ENCODE results near the gene SIGLEC11. TPM values are rescaled to one million over a fixed set of nuclear protein-coding genes. Genes with fewer than 3 reads are reported as not detected.

Gene SIGLEC11
- total and polyA plus RNA-seq, 4 donors, result 0.49 to 8.9 (median 3.3) TPM

Other genes starting within 250 kb of the SIGLEC11 start
- under 1 TPM; 0.08 to 0.61 TPM for gene TSKS, start 197.9 kb downstream of the SIGLEC11 start, total RNA-seq
- gene TSKS, start 197.9 kb downstream of the SIGLEC11 start, polyA plus RNA-seq, result under 1 TPM in 1 of 2 donors, not detected in 1; 0.07 TPM
- 100 to 1,000 TPM in 1 of 2 donors, 10 to 100 TPM in 1; 58.0 to 123 TPM for gene AP2A1, start 194.2 kb downstream of the SIGLEC11 start, total RNA-seq
- gene AP2A1, start 194.2 kb downstream of the SIGLEC11 start, polyA plus RNA-seq, result 10 to 100 TPM; 20.1 to 57.0 TPM
- gene FUZ, start 147.9 kb downstream of the SIGLEC11 start, total RNA-seq, result 10 to 100 TPM in 1 of 2 donors, 1 to 10 TPM in 1; 3.8 to 12.5 TPM
- 1 to 10 TPM; 6.4 to 7.6 TPM for gene FUZ, start 147.9 kb downstream of the SIGLEC11 start, polyA plus RNA-seq
- 10 to 100 TPM in 1 of 2 donors, 1 to 10 TPM in 1; 7.6 to 24.1 TPM for gene MED25, start 142.9 kb downstream of the SIGLEC11 start, total RNA-seq
- 10 to 100 TPM in 1 of 2 donors, 1 to 10 TPM in 1; 4.7 to 11.5 TPM for gene MED25, start 142.9 kb downstream of the SIGLEC11 start, polyA plus RNA-seq
- gene PTOV1, start 110.0 kb downstream of the SIGLEC11 start, total RNA-seq, result 10 to 100 TPM; 38.0 to 40.7 TPM
- 10 to 100 TPM; 41.9 to 52.3 TPM for gene PTOV1, start 110.0 kb downstream of the SIGLEC11 start, polyA plus RNA-seq
- 10 to 100 TPM; 17.3 to 30.9 TPM for gene PNKP, start 93.6 kb downstream of the SIGLEC11 start, total RNA-seq
- 10 to 100 TPM; 18.5 to 21.1 TPM for gene PNKP, start 93.6 kb downstream of the SIGLEC11 start, polyA plus RNA-seq
- gene AKT1S1, start 83.8 kb downstream of the SIGLEC11 start, total RNA-seq, result 10 to 100 TPM in 1 of 2 donors, 1 to 10 TPM in 1; 6.8 to 10.3 TPM
- 10 to 100 TPM; 15.4 to 43.9 TPM for gene AKT1S1, start 83.8 kb downstream of the SIGLEC11 start, polyA plus RNA-seq
- gene TBC1D17, start 83.5 kb downstream of the SIGLEC11 start, total RNA-seq, result 10 to 100 TPM; 11.3 to 14.9 TPM
- 10 to 100 TPM; 19.5 to 27.9 TPM for gene TBC1D17, start 83.5 kb downstream of the SIGLEC11 start, polyA plus RNA-seq
- gene IL4I1, start 64.3 kb downstream of the SIGLEC11 start, total RNA-seq, result under 1 TPM; 0.08 to 0.75 TPM
- under 1 TPM; 0.17 to 0.30 TPM for gene IL4I1, start 64.3 kb downstream of the SIGLEC11 start, polyA plus RNA-seq
- 100 to 1,000 TPM in 1 of 2 donors, 10 to 100 TPM in 1; 42.3 to 143 TPM for gene ATF5, start 32.0 kb downstream of the SIGLEC11 start, total RNA-seq
- 1,000 to 10,000 TPM in 1 of 2 donors, 100 to 1,000 TPM in 1; 550 to 2,086 TPM for gene ATF5, start 32.0 kb downstream of the SIGLEC11 start, polyA plus RNA-seq
- 10 to 100 TPM; 14.2 to 19.8 TPM for gene NUP62, start 31.7 kb downstream of the SIGLEC11 start, total RNA-seq
- 10 to 100 TPM; 16.7 to 19.6 TPM for gene NUP62, start 31.7 kb downstream of the SIGLEC11 start, polyA plus RNA-seq
- 10 to 100 TPM; 16.2 to 23.0 TPM for gene VRK3, start 64.2 kb upstream of the SIGLEC11 start, total RNA-seq
- gene VRK3, start 64.2 kb upstream of the SIGLEC11 start, polyA plus RNA-seq, result 10 to 100 TPM; 17.7 to 23.6 TPM
- gene ZNF473, start 64.8 kb upstream of the SIGLEC11 start, total RNA-seq, result 1 to 10 TPM; 3.6 to 4.0 TPM
- 1 to 10 TPM in 1 of 2 donors, under 1 TPM in 1; 0.92 to 1.9 TPM for gene ZNF473, start 64.8 kb upstream of the SIGLEC11 start, polyA plus RNA-seq
- gene IZUMO2, start 202.1 kb upstream of the SIGLEC11 start, total RNA-seq, result not detected
- gene IZUMO2, start 202.1 kb upstream of the SIGLEC11 start, polyA plus RNA-seq, result not detected
- gene MYH14, start 242.4 kb upstream of the SIGLEC11 start, total RNA-seq, result 10 to 100 TPM; 12.4 to 27.7 TPM
- 10 to 100 TPM; 23.4 to 37.5 TPM for gene MYH14, start 242.4 kb upstream of the SIGLEC11 start, polyA plus RNA-seq

All from liver (tissue), 4 donors.